Pericardium fibroblast (primary cell): ENCODE measurements around the gene EFCAB12. TPM values are rescaled to one million over a fixed set of nuclear protein-coding genes. Genes with fewer than 3 reads are reported as not detected.

Experiments
- total RNA-seq: library from RNA; depleted of rRNA; stranded (reverse); fragments of >200 nt; gene quantifications from 2 replicates; pipeline ENCODE4 v1.2.3, GENCODE V29; 2015

The EFCAB12 gene
- total RNA-seq: 0.12 and 0.34 TPM in 2 replicates

DNA sequence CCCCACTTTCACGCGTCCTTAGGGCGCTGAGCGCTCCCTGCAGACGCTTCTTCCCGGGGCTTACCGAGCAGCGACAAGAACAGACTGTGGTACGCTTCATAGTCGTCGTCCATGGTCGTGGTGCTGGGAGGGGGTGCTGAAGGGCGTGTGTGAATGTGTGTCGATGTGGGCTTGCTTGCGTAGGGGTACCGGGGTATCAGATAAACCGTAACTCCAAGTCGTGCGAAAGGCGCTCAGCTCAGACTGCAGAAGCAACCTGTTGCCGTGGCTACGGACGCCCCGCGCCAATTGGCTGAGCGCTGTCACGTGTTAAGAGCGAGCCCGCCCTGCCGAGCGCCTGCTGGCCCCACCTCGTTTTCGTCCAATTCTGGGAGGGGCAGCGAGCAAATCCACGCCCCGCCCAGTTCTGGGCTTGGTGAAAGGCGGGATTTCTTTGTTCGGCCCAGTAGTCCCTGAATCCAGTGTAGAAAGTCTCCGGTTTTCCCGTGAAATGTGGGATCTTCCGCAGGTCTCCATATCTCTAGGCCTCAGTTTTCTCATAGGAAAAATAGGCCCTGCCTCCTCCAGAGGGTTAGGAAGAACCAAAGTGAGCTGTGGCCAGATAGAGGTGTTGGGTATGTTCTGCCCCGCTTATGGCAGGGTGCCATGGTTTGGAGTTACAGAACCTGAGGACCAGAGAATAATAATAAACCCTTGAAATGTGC is at the start of gene EFCAB12:
TSS of gene EFCAB12 (minus strand) at position 261 of the 704 bp plus-strand sequence. CDS start at position 113, 148 bp downstream.

GRCh38 chr3:129439817-129440617 is 11.6 kb upstream of the EFCAB12 start, which contains the start of the genes IFT122 and MBD4:
TSS of gene IFT122 (plus strand) at chr3:129440224. CDS start at chr3:129440331, 107 bp downstream.
TSS of gene MBD4 (minus strand) at chr3:129439948. CDS start at chr3:129439833, 115 bp downstream.

Other genes with a start within 250 kb of the EFCAB12 start
- gene CNBP, start 244.7 kb downstream of the EFCAB12 start, total RNA-seq: 209 and 219 TPM in 2 replicates
- 157 and 220 TPM in 2 replicates for gene COPG1, start 179.0 kb downstream of the EFCAB12 start, total RNA-seq
- 14.7 and 35.7 TPM in 2 replicates for gene HMCES, start 149.8 kb downstream of the EFCAB12 start, total RNA-seq
- 14.8 and 21.6 TPM in 2 replicates for gene MBD4, start 11.3 kb upstream of the EFCAB12 start, total RNA-seq
- 10.8 and 21.8 TPM in 2 replicates for gene IFT122, start 11.6 kb upstream of the EFCAB12 start, total RNA-seq
- not detected in 2 replicates for gene RHO, start 100.0 kb upstream of the EFCAB12 start, total RNA-seq
- gene H1-8, start 114.5 kb upstream of the EFCAB12 start, total RNA-seq: not detected in 2 replicates
- gene PLXND1, start 178.0 kb upstream of the EFCAB12 start, total RNA-seq: 139 and 155 TPM in 2 replicates